Activated CD4-positive, alpha-beta T cell treated with anti-CD3 and anti-CD28 coated beads, Interleukin-2, amount 50 U/mL, for 48 hours (primary cell): ENCODE results near the gene ESCO1.

ENCODE experiments used
- DNase-seq, 2 experiments: peaks; one replicate each; pipeline ENCODE4 v3.0.0-alpha.2; 2020

Gene ESCO1

DNA sequence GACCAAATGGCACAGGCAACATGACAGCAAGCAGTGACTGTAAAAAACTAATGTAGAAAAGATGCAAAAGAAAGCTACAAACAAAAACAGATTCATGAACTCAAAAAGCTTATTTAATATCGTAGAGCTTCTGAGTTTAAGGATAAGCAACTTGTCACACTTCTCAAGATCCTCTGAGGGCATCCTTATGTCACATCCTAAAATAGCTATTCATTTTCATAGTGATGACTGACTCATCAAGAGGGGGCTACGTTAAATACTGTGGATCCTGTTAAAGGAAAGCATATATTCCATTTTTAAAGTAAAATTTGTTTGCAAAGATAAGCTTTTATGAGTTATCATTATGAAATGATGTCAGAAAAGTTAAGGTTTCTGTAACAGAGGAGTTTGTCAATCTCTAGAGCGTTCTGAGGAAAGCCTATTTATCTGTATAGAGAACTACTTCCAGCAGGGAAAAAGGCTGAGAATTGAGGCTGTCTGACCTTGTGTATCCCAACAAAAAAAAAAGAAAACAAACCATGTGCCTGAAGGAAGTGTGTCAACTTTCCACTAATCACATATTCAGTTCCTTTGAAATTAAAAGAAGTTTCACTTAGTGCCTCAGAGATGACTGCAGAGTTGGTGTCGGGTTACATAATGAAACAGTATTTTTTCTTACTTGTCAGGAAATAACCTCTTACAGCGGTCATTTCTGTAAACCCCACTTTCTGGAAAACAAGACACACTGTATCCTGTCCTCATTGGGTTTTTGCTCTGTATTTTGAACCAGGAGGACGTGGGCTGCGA is 115.5 kb downstream of the ESCO1 start:
- no peak for DNase-seq

DNA sequence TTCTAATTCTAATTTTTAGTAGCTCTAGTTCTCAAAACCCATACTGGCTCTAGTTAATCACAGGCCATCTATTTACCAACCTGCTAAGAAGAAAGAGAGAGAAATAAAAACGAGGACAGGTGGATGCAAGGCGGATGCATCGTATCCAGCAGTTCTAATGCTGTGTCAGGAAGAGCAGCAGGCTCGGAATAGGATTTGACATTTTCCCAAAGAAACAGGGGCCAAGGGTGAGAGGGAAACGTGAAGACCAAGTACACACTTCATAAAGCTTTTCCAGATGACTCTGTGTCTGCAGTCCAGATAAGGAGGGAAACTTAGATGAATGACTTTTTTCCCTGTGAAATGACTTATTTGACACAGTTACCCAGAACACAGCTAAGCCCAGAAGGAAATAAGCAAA is 117.5 kb downstream of the ESCO1 start:
- no peak for DNase-seq

DNA sequence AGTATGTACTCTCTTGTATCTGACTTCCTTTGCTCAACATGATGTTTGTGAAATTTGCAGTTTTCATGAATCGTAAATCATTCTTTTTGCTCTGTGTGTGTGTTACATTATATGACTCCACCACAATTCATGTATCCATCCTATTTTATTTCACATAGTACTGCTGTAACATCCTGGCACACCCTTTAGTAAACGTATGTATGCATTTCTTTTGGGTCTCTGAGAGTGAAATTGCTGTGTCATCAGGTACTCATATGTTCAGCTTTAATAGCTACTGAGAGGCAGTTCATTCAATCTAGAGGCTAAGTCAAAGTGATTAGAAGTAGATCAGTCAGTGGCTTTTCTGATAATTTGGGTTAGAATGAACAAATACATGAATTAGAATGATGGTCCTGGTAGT is 118.8 kb downstream of the ESCO1 start:
- DNase-seq: no peak

DNA sequence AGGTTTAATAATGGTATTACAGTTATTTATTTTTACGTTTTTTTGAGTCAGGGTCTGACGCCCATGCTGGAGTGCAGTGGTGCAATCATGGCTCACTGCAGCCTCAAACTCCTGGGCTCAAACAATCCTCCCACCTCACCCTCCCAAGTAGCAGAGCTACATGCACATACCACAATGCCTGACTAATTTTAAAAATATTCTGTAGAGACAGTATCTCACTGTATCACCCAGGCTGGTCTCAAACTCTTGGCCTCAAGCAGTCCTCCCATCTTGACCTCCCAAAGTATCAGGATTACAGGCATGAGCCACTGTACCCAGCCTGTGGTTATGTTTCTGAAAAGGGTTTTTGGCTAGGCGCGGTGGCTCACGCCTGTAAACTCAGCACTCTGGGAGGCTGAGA is 120.8 kb downstream of the ESCO1 start:
- DNase-seq: no peak
